Measurements from ENCODE around the gene UBE2L5. TPM values are rescaled to one million over a fixed set of nuclear protein-coding genes. Genes with fewer than 3 reads are reported as not detected.

Gene UBE2L5
- total RNA-seq, 2 experiments from 2014 or later: 0.11 TPM; not detected in 1

DNA sequence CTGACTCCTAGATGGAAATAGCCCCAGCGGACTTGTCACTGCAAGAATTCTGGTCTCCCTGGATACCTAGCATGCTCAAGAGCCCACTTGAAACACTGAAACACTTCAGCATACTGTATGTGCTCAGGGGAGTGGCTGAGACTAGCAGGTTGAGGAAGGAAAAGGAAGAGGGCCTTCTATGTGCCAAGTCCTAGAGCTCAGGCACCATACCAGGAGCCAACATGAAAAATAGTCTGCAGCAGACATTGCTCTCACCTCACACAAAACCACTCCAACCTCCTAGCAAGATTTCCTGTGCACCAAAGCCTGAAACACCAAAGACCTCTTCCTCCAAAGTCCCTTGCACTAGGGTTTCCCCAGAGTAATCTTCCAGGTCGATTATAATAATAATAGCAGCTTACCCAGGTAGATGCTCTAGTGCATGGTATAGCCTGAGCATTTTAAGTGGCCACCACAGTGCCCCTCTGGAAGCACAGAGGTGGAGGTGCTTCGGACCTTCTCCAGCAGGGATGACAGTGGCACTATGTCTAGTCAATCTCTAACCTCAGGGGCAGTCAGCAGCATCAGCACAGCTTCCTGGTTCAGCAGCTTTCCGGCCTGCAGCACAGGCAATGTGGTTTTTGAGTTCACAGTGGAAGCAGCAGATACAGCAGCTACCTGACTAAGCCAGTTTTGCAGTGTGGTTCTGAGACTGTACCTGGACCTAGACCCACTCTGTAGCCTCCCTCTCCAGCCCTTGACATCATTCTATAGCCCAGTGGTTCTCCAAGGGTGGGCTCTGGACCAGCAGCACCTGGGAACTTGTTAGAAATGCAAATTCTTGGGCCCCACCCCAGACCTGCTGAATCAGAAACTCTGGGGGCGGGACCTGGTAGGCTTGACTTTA is 45.6 kb upstream of the UBE2L5 start:
- TF ChIP-seq, protein P1, sequence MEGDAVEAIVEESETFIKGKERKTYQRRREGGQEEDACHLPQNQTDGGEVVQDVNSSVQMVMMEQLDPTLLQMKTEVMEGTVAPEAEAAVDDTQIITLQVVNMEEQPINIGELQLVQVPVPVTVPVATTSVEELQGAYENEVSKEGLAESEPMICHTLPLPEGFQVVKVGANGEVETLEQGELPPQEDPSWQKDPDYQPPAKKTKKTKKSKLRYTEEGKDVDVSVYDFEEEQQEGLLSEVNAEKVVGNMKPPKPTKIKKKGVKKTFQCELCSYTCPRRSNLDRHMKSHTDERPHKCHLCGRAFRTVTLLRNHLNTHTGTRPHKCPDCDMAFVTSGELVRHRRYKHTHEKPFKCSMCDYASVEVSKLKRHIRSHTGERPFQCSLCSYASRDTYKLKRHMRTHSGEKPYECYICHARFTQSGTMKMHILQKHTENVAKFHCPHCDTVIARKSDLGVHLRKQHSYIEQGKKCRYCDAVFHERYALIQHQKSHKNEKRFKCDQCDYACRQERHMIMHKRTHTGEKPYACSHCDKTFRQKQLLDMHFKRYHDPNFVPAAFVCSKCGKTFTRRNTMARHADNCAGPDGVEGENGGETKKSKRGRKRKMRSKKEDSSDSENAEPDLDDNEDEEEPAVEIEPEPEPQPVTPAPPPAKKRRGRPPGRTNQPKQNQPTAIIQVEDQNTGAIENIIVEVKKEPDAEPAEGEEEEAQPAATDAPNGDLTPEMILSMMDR (IDR thresholded peaks at IDR 0.05): no peak
- POLR2A ChIA-PET: interaction anchor here (0.5 to 7.0 kb wide), 20 partner anchors 7 to 526 kb away, joined by 3 to 254 read pairs (median 5); partner anchors contain the start of genes HMGB1, KATNAL1, UBE2L5 and UBL3
- H3K4me1 ChIP-seq (ENCODE audit: insufficient read depth, low read length): peaks cover 74% of the 10 kb centered on the region
- H3K9me3 ChIP-seq (ENCODE audit: control insufficient read depth in 1 of 2, insufficient read depth in 1 of 2, low read length in 2 of 2): no peaks in the 10 kb centered on the region
- Mint-ChIP-seq H3K27me3 (no peaks in the 10 kb centered on the region), H3K36me3 (ENCODE audit: low read depth) (peaks cover 5% of the 10 kb centered on the region), H3K27ac (peak overlapping the region; percentile 93), H3K4me3 (peak overlapping the region; percentile 84), H3K4me1 (ENCODE audit: low read depth) (peaks cover 93% of the 10 kb centered on the region), H3K9me3 (no peaks in the 10 kb centered on the region)
- intact Hi-C loops (cut with DNase I, micrococcal nuclease): loop anchor here (1.0 to 10.0 kb wide), 4 partner anchors 14 to 198 kb away; partner anchors contain the start of gene UBE2L5 (in 1 of the 2)
- no peaks in the 10 kb centered on the region for H3K27me3 ChIP-seq (ENCODE audit: control insufficient read depth in 1 of 2, insufficient read depth in 2 of 2, low read length in 2 of 2)
- CTCF ChIA-PET: interaction anchor here (0.7 to 1.3 kb wide), 2 partner anchors 17 to 69 kb away, joined by 3 to 4 read pairs; partner anchors contain the start of gene KATNAL1
- peak overlapping the region; percentile 29 to 69 for H3K27ac ChIP-seq (ENCODE audit: low read depth in 1 of 2, low read length in 2 of 2)
- H3K4me3 ChIP-seq (ENCODE audit: low read length): peak overlapping the region; percentile 47
- no peaks in the 10 kb centered on the region for H3K36me3 ChIP-seq (ENCODE audit: insufficient read depth, low read length)
- DNase-seq (peak; percentile 52 to 88 (median 69)), ATAC-seq (ENCODE audit: poor library complexity) (peak; percentile 60)

DNA sequence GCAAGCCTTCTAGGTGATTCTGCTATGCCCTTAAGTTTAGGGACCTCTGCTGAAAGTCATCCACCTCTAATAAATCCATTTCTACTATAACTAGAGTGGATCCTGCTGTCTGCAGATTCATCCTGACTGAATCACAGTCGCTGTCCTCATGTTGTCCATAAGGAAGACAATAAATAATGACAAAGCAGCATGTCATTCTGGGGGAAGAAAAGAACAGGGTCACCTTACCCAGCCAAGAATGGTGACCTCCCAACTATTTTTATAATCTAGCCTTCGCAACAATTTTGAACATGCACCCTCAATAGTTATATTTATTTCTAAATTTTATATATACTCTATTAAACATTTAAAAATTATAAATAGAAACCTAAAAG is 45.0 kb upstream of the UBE2L5 start:
- Mint-ChIP-seq H3K27ac (peak overlapping the region; percentile 93), H3K36me3 (ENCODE audit: low read depth) (peaks cover 5% of the 10 kb centered on the region), H3K4me1 (ENCODE audit: low read depth) (peaks cover 92% of the 10 kb centered on the region), H3K27me3 (no peaks in the 10 kb centered on the region), H3K9me3 (no peaks in the 10 kb centered on the region), H3K4me3 (no peak overlapping the region)
- DNase-seq (no peak), ATAC-seq (ENCODE audit: poor library complexity) (no peak)
- Histone ChIP-seq H3K4me1 (ENCODE audit: insufficient read depth, low read length) (peaks cover 68% of the 10 kb centered on the region), H3K27ac (ENCODE audit: low read depth in 1 of 2, low read length in 2 of 2) (peak overlapping the region; percentile 11 to 69), H3K36me3 (ENCODE audit: insufficient read depth, low read length) (no peaks in the 10 kb centered on the region), H3K4me3 (ENCODE audit: low read length) (peak overlapping the region; percentile 47), H3K9me3 (ENCODE audit: control insufficient read depth in 1 of 2, insufficient read depth in 1 of 2, low read length in 2 of 2) (no peaks in the 10 kb centered on the region), H3K27me3 (ENCODE audit: control insufficient read depth in 1 of 2, insufficient read depth in 2 of 2, low read length in 2 of 2) (no peaks in the 10 kb centered on the region)
- ChIA-PET POLR2A (interaction anchor here (0.7 to 7.0 kb wide), 11 partner anchors 7 to 240 kb away, joined by 3 to 254 read pairs (median 8); partner anchors contain the start of genes HMGB1, KATNAL1, UBE2L5 and USPL1), CTCF (interaction anchor here (1.3 kb wide), 1 partner anchor 70 kb away, joined by 3 read pairs; the partner anchor contains the start of gene KATNAL1)
- intact Hi-C loops (cut with DNase I, micrococcal nuclease): loop anchor here (1.0 to 10.0 kb wide), 4 partner anchors 14 to 198 kb away; partner anchors contain the start of gene UBE2L5 (in 1 of the 2)
- TF ChIP-seq, protein P1 (IDR thresholded peaks at IDR 0.05): no peak

DNA sequence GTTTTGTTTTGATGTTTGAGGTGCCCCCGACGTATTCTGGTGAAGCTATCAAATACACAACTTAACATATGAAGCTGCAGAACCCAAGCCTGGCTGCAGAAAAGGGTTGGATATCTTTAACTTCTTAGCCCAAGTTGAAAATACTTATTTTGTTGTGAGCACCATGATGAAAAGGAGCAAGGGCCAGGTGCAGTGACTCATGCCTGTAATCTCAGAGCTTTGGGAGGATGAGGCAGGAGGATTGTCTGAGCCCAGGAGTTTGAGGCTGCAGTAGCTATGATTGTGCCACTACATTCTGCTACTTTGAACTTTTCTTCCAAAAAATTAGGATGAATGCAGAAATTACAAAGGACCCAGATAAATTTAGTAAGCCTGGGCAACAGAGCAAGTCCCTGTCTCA is 44.1 kb upstream of the UBE2L5 start:
- TF ChIP-seq, protein P1 (IDR thresholded peaks at IDR 0.05): no peak
- peak overlapping the region; percentile 22 to 43 for H3K27ac ChIP-seq (ENCODE audit: low read depth in 1 of 2, low read length in 2 of 2)
- H3K27me3 ChIP-seq (ENCODE audit: control insufficient read depth in 1 of 2, insufficient read depth in 2 of 2, low read length in 2 of 2): no peaks in the 10 kb centered on the region
- no peaks in the 10 kb centered on the region for H3K9me3 Mint-ChIP-seq
- peak overlapping the region; percentile 93 for H3K27ac Mint-ChIP-seq
- peaks cover 66% of the 10 kb centered on the region for H3K4me1 ChIP-seq (ENCODE audit: insufficient read depth, low read length)
- ChIA-PET POLR2A (interaction anchor here (0.6 to 1.9 kb wide), 6 partner anchors 11 to 86 kb away, joined by 3 to 11 read pairs (median 3); no protein-coding TSS in a partner anchor), CTCF (no interaction called here)
- ATAC-seq (ENCODE audit: poor library complexity) (no peak), DNase-seq (peak in 1 of 14 experiments; percentile 56)
- H3K4me3 ChIP-seq (ENCODE audit: low read length): no peak overlapping the region
- intact Hi-C loops (cut with DNase I, micrococcal nuclease): loop anchor here in 1 of 2 experiments (10.0 kb wide), 1 partner anchor 197 kb away; no protein-coding TSS in a partner anchor
- H3K4me3 Mint-ChIP-seq: no peak overlapping the region
- peaks cover 5% of the 10 kb centered on the region for H3K36me3 Mint-ChIP-seq (ENCODE audit: low read depth)
- H3K36me3 ChIP-seq (ENCODE audit: insufficient read depth, low read length): no peaks in the 10 kb centered on the region
- H3K9me3 ChIP-seq (ENCODE audit: control insufficient read depth in 1 of 2, insufficient read depth in 1 of 2, low read length in 2 of 2): no peaks in the 10 kb centered on the region
- H3K4me1 Mint-ChIP-seq (ENCODE audit: low read depth): peaks cover 90% of the 10 kb centered on the region
- no peaks in the 10 kb centered on the region for H3K27me3 Mint-ChIP-seq

Measured in CD4-positive, alpha-beta T cell (primary cell).